ENCODE measurements around the gene BCL2L2.
"Not testable (repeated sequence)": the region's sequence is repeated elsewhere in the genome, so short reads cannot be mapped to it uniquely, and the experiment has no call there.

Gene BCL2L2, protein sequence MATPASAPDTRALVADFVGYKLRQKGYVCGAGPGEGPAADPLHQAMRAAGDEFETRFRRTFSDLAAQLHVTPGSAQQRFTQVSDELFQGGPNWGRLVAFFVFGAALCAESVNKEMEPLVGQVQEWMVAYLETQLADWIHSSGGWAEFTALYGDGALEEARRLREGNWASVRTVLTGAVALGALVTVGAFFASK

DNA sequence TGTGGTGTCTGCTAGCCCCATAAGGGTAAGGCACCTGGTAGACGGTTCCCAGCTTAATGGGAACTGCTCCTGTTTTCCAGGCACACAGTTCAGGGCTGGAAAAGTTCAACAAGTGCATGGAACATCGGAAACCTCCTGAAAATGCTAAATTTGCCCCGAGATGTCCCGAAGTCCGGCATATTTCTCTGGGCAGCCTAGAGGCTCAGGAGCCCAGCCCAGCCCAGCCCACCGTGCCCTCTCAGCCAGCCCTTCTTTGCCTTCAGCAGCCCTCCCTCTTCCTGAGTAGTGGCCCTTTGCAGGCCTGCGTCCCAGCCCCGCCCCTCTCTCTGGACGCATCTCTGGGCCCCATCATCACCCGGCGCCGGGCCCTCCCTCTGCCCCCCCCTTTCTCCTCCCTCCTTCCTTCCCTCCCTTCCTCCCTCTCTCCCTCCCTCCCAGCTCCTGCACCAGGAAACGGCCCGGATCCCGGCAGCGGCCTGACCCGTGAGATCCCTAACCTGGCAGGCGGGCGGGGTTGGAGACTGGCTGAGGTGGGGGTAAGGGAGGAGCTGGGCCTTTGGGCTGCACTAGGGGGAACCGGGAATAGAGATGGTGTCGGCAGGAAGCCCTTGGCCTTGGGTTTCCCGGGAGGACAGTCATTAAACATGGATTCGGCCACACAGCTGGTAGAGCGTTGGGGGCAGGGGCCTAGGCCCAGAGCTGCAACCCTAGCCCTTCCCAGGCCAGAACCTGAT, at the start of gene BCL2L2:
TSS of gene BCL2L2 (plus strand) at position 422 of the 734 bp plus-strand sequence. CDS start 935 bp downstream, outside the sequence.
- no peak for TF ChIP-seq FOXP2 (optimal IDR thresholded peaks at IDR 0.05; ENCODE audit: control extremely low read depth, extremely low read length, insufficient read depth)
- TF ChIP-seq POLR2AphosphoS5 (IDR thresholded peaks at IDR 0.05; ENCODE audit: borderline replicate concordance, low read depth, low read length) = peak; percentile 85
- no peak for TF ChIP-seq EZH2 (IDR thresholded peaks at IDR 0.05)
- H3K9ac ChIP-seq (ENCODE audit: insufficient read length) = peak within 1 kb of the TSS; percentile 94

DNA sequence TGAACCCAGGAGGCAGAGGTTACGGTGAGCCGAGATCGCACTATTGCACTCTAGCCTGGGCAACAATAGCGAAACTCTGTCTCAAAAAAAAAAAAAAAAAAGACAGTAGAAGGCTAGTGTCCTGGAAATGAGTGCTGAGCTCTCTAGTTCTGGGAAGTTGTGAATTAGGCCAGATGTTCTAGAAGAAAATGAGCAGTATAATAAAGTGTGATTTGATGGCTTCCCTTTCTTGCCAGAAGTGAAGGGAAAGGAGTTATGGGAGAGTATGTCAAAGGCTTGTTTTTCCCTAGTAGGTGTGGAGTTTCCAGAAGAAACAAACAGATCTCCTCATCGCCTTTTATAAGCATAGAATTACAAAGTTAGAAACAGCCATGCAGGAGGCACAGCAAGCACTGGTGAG, 48.4 kb upstream of the BCL2L2 start:
- TF ChIP-seq EZH2 (IDR thresholded peaks at IDR 0.05) (no peak), POLR2AphosphoS5 (IDR thresholded peaks at IDR 0.05; ENCODE audit: borderline replicate concordance, low read depth, low read length) (no peak), FOXP2 (optimal IDR thresholded peaks at IDR 0.05; ENCODE audit: control extremely low read depth, extremely low read length, insufficient read depth) (no peak)
- no peak overlapping the region for H3K9ac ChIP-seq (ENCODE audit: insufficient read length)
- H3K9me3 ChIP-seq (ENCODE audit: low read depth, low read length) = no peaks in the 10 kb centered on the region
- H3K36me3 ChIP-seq (ENCODE audit: insufficient read depth, low read length) = no peaks in the 10 kb centered on the region
- DNase-seq (ENCODE audit: low read depth, low spot score) = no peak
- H3K4me3 ChIP-seq = no peak overlapping the region
- H3K27ac ChIP-seq = no peak overlapping the region

More for the DNA sequence above, at the start of gene BCL2L2:
- peaks cover 15% of the 10 kb centered on the region; the same call in 1 of the 2 replicates for H3K36me3 ChIP-seq (ENCODE audit: insufficient read depth, low read length)
- H3K4me3 ChIP-seq = peak within 1 kb of the TSS; percentile 95
- H3K9me3 ChIP-seq (ENCODE audit: low read depth, low read length) = no peaks in the 10 kb centered on the region
- peak within 1 kb of the TSS; percentile 72; the same call in 1 of the 2 replicates for H3K27ac ChIP-seq
- no peak for DNase-seq (ENCODE audit: low read depth, low spot score)

DNA sequence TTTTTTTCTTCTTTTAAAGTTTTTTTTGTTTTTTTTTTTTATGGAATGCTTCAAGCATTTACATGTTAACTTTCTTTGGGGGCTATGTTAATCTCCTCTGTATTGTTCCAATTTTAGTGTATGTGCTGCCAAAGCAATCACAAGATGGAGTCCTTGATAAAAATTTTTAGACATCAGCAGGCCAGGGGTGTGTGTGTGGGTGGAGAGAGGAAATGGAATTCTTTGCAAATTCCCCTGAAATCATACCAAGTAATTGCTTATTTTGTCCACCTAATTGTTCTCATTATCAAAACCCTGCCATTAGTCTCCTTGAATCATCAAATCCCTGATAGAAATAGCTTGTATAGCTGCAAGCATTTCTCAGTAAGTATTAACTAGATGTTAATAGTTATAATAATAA, 47.2 kb upstream of the BCL2L2 start:
- TF ChIP-seq EZH2 (IDR thresholded peaks at IDR 0.05) (no peak), POLR2AphosphoS5 (IDR thresholded peaks at IDR 0.05; ENCODE audit: borderline replicate concordance, low read depth, low read length) (no peak)
- Histone ChIP-seq H3K27ac (no peak overlapping the region), H3K9ac (ENCODE audit: insufficient read length) (no peak overlapping the region), H3K4me3 (no peak overlapping the region), H3K9me3 (ENCODE audit: low read depth, low read length) (no peaks in the 10 kb centered on the region), H3K36me3 (ENCODE audit: insufficient read depth, low read length) (no peaks in the 10 kb centered on the region)
- no peak for DNase-seq (ENCODE audit: low read depth, low spot score)

DNA sequence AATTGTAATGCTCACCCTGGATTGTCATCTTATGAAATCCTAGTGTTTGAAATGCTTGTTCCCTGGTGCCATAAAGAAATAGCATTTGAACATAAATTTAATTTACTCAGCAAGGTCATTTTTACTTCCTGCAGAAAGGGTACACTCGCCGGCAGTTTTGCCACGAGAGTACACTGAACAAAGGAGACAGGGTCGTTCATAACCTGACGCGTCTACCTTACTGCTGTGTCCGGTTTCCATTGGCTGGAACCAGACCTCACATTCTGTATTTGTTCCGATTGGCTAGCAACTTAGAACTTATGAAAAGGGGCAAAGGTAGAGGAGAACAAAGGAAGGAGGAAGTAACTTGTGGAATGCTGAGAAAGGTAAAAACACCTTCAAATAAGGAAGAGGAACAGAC, 45.8 kb upstream of the BCL2L2 start:
- H3K27ac ChIP-seq = not testable (repeated sequence)

DNA sequence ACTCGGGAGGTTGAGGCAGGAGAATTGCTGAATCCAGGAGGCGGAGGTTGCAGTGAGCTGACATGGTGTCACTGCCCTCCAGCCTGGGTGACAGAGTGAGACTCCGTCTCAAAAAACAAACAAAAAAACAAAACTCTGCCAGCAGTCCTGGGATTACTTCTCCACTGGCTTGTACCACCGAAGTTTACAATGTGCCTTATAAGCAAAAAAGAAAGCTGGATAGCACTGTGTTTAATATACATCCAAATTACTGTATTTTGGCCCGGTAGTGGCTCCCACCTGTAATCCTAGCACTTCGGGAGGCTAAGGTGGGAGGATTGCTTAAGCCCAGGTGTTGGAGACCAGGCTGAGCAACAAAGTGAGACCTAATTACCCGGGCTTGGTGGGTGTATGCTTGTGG, 37.4 kb upstream of the BCL2L2 start:
- TF ChIP-seq FOXP2 (optimal IDR thresholded peaks at IDR 0.05; ENCODE audit: control extremely low read depth, extremely low read length, insufficient read depth) = no peak
- no peak for TF ChIP-seq EZH2 (IDR thresholded peaks at IDR 0.05)
- no peak for TF ChIP-seq POLR2AphosphoS5 (IDR thresholded peaks at IDR 0.05; ENCODE audit: borderline replicate concordance, low read depth, low read length)
- DNase-seq (ENCODE audit: low read depth, low spot score) = no peak
- Histone ChIP-seq H3K9me3 (ENCODE audit: low read depth, low read length) (no peaks in the 10 kb centered on the region), H3K27ac (no peak overlapping the region), H3K9ac (ENCODE audit: insufficient read length) (no peak overlapping the region), H3K4me3 (no peak overlapping the region), H3K36me3 (ENCODE audit: insufficient read depth, low read length) (no peaks in the 10 kb centered on the region)

More for the DNA sequence above, 45.8 kb upstream of the BCL2L2 start:
- not testable (repeated sequence) for H3K9me3 ChIP-seq (ENCODE audit: low read depth, low read length); H3K9ac ChIP-seq (ENCODE audit: insufficient read length); H3K36me3 ChIP-seq (ENCODE audit: insufficient read depth, low read length); DNase-seq (ENCODE audit: low read depth, low spot score); H3K4me3 ChIP-seq

DNA sequence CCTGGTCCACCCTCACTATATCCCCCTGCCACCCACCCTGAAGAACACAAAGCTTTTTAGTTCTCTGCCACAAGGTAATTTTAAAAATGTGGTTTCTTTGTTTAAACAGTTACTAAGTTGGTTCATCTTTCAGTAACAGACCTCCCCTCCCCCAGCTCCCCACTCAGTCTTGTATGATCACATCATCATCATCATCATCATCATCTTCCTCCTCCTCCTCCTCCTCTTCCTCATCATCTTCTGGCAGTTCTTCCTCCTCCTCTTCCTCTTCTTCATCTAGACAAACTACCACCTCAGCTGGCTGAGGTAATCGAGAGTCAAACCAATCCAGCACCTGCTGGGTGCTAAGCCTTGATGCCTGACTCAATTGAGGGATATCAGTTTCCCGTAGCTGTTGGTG, 31.2 kb upstream of the BCL2L2 start:
- DNase-seq (ENCODE audit: low read depth, low spot score) = no peak
- Histone ChIP-seq H3K9ac (ENCODE audit: insufficient read length) (no peak overlapping the region), H3K9me3 (ENCODE audit: low read depth, low read length) (no peaks in the 10 kb centered on the region), H3K4me3 (no peak overlapping the region), H3K27ac (no peak overlapping the region), H3K36me3 (ENCODE audit: insufficient read depth, low read length) (no peaks in the 10 kb centered on the region)
- TF ChIP-seq POLR2AphosphoS5 (IDR thresholded peaks at IDR 0.05; ENCODE audit: borderline replicate concordance, low read depth, low read length) (no peak), EZH2 (IDR thresholded peaks at IDR 0.05) (no peak), FOXP2 (optimal IDR thresholded peaks at IDR 0.05; ENCODE audit: control extremely low read depth, extremely low read length, insufficient read depth) (no peak)

DNA sequence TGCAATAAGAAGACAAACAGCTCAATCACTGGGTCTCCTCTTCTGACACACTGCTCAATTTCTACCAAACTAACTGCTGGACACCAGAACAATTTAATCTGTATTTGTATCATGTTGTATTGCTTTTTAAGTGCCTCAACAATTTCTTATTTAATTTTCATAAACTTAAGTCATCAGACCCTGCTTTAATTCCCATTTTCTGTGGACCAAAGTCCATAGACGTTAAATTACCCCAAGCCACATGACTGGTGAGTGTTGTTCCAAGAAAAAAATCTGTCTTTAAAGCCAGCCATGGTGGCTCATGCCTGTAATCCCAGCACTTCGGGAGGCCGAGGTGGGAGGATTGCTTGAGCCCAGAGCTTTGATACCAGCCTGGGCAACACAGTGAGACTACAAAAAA, 29.4 kb upstream of the BCL2L2 start:
- Histone ChIP-seq H3K4me3 (no peak overlapping the region), H3K9me3 (ENCODE audit: low read depth, low read length) (no peaks in the 10 kb centered on the region), H3K36me3 (ENCODE audit: insufficient read depth, low read length) (no peaks in the 10 kb centered on the region), H3K27ac (no peak overlapping the region), H3K9ac (ENCODE audit: insufficient read length) (no peak overlapping the region)
- no peak for TF ChIP-seq POLR2AphosphoS5 (IDR thresholded peaks at IDR 0.05; ENCODE audit: borderline replicate concordance, low read depth, low read length)
- no peak for TF ChIP-seq EZH2 (IDR thresholded peaks at IDR 0.05)
- TF ChIP-seq FOXP2 (optimal IDR thresholded peaks at IDR 0.05; ENCODE audit: control extremely low read depth, extremely low read length, insufficient read depth) = no peak
- no peak for DNase-seq (ENCODE audit: low read depth, low spot score)

DNA sequence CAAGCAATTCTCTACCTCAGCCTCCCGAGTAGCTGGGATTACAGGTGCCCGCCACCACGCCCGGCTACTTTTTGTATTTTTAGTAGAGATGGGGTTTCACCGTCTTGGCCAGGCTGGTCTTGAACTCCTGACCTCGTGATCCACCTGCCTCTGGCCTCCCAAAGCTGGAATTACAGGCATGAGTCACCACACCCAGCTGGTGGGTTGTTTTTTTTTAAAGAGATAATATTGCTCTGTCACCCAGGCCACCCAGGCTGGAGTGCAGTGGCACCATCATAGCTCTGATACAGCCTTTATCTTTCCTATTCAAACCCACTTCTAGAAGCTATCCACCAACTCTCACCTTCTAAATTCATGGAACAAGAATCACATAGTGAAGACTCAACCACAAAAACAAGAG, 28.7 kb upstream of the BCL2L2 start:
- not testable (repeated sequence) for H3K4me3 ChIP-seq; H3K27ac ChIP-seq; DNase-seq (ENCODE audit: low read depth, low spot score); H3K9me3 ChIP-seq (ENCODE audit: low read depth, low read length); H3K36me3 ChIP-seq (ENCODE audit: insufficient read depth, low read length); H3K9ac ChIP-seq (ENCODE audit: insufficient read length)

DNA sequence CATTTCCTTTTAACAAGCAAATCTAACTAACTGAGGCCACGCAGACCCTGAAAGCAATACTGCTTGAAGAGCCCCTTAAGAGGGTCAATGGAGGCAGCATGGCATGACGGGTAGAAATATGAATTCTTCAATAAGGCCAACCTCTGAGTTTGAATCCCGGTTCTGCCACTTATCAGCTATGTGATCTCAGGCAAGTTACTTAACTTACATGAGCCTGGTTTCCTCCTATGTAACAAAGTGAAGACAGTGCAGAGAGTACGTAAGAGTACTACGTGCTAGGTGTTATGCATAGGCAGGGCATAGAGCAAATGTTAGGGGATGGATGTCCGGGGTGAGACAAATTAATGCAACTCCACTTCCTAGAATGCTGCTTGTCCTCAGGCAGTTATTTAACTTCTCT, 25.4 kb upstream of the BCL2L2 start:
- H3K27ac ChIP-seq = no peak overlapping the region
- H3K9me3 ChIP-seq (ENCODE audit: low read depth, low read length) = no peaks in the 10 kb centered on the region
- H3K9ac ChIP-seq (ENCODE audit: insufficient read length) = no peak overlapping the region
- no peaks in the 10 kb centered on the region for H3K36me3 ChIP-seq (ENCODE audit: insufficient read depth, low read length)
- no peak overlapping the region for H3K4me3 ChIP-seq
- DNase-seq (ENCODE audit: low read depth, low spot score) = no peak
- no peak for TF ChIP-seq POLR2AphosphoS5 (IDR thresholded peaks at IDR 0.05; ENCODE audit: borderline replicate concordance, low read depth, low read length)
- TF ChIP-seq FOXP2 (optimal IDR thresholded peaks at IDR 0.05; ENCODE audit: control extremely low read depth, extremely low read length, insufficient read depth) = no peak
- no peak for TF ChIP-seq EZH2 (IDR thresholded peaks at IDR 0.05)
